HepG2 (cell line): Measurements from ENCODE around the gene PCDHGB2. TPM values are rescaled to one million over a fixed set of nuclear protein-coding genes. Genes with fewer than 3 reads are reported as not detected.

ENCODE experiments used
- ATAC-seq: fragments of 200-7000 bp; cut with Tn5 transposase; 3 replicates; pipeline ENCODE4 v1.9.1; 2020; ENCODE audit warnings: mild to moderate bottlenecking, moderate library complexity
- BruUV-seq: library from RNA; stranded (reverse); fragments of 400-500 nt; replicated peaks from 2 replicates; lab custom pipeline; 2021; lab: Mats Ljungman, UMichigan
- CTCF ChIA-PET: fragments of 300-600 bp; formaldehyde crosslinking; extraction: SDS; loops from one replicate; lab custom pipeline; 2021; ENCODE audit warnings: low total read pairs, inconsistent platforms, low intra/inter-chr PET ratio; lab: Yijun Ruan, JAX
- POLR2A ChIA-PET: fragments of 350-600 bp; sonication (Branson Sonifier 250); formaldehyde crosslinking; loops from one replicate; lab custom pipeline; 2020; ENCODE audit warnings: antibody characterized with exemption, inconsistent platforms; lab: Yijun Ruan, JAX
- DNase-seq: peaks from one replicate; pipeline ENCODE4 v3.0.0-alpha.2; 2015; ENCODE audit warnings: low spot score
- FAIRE-seq: peaks from 3 replicates; lab custom pipeline; 2011; peaks lifted over from hg19 to GRCh38; lab: Jason Lieb, UNC
- H2AFZ ChIP-seq: one replicate; pipeline ENCODE4 v1.6.1; 2011; ENCODE audit warnings: low read length, inconsistent platforms
- H3K27ac ChIP-seq: fragments of 300-600 bp; 3 replicates; pipeline ENCODE4 v1.8.0; 2011; ENCODE audit warnings: mixed run types, mild to moderate bottlenecking, mixed read lengths, low read length, inconsistent platforms; ENCODE audit not compliant: insufficient read depth; ENCODE audit errors: extremely low read length
- H3K27me3 ChIP-seq, 2 experiments: fragments of 200-600 bp in 1 of 2; 2 replicates in 1 of 2; 3 replicates in 1 of 2; pipeline versions ENCODE4 v1.6.0 to v1.8.0; 2011; ENCODE audit warnings: low read length in 2 of 2, mild to moderate bottlenecking in 2 of 2, moderate library complexity in 2 of 2, inconsistent platforms in 1 of 2; ENCODE audit not compliant: insufficient read depth in 2 of 2, control insufficient read depth in 1 of 2
- H3K36me3 ChIP-seq, 2 experiments: fragments of 200-600 bp in 1 of 2; replicated peaks in 1 of 2; 2 replicates in 1 of 2; 3 replicates in 1 of 2; pipeline versions ENCODE4 v1.5.1 to v1.8.0; 2011; ENCODE audit warnings: low read length in 2 of 2, inconsistent platforms in 1 of 2; ENCODE audit not compliant: insufficient read depth in 2 of 2, control insufficient read depth in 1 of 2
- H3K4me1 ChIP-seq: 2 replicates; pipeline ENCODE4 v1.5.1; 2012; ENCODE audit warnings: low read length, inconsistent platforms; ENCODE audit not compliant: insufficient read depth
- H3K4me2 ChIP-seq: 2 replicates; pipeline ENCODE4 v1.6.0; 2011; ENCODE audit warnings: low read depth, low read length, inconsistent platforms
- H3K4me3 ChIP-seq, 3 experiments: fragments of 200-600 bp in 1 of 3; sonication (generic), shearing (Covaris generic) in 1 of 3; replicated peaks in 1 of 3; 2 replicates each; pipeline ENCODE4 v1.5.1; 2011 to 2016; ENCODE audit warnings: low read length in 3 of 3, inconsistent platforms in 2 of 3, low read depth in 2 of 3, mild to moderate bottlenecking in 2 of 3, control low read depth in 1 of 3, mixed read lengths in 1 of 3; ENCODE audit not compliant: insufficient read depth in 1 of 3
- H3K79me2 ChIP-seq: one replicate; pipeline ENCODE4 v1.6.1; 2011; ENCODE audit warnings: low read length, inconsistent platforms; ENCODE audit not compliant: insufficient read depth
- H3K9ac ChIP-seq: 2 replicates; pipeline ENCODE4 v1.6.0; 2011; ENCODE audit warnings: mild to moderate bottlenecking, low read depth, low read length, inconsistent platforms; ENCODE audit not compliant: insufficient read depth
- H3K9me3 ChIP-seq: 2 replicates; pipeline ENCODE4 v1.5.1; 2012; ENCODE audit warnings: mild to moderate bottlenecking, low read length
- H4K20me1 ChIP-seq: 2 replicates; pipeline ENCODE4 v1.6.0; 2011; ENCODE audit warnings: inconsistent platforms, mild to moderate bottlenecking, low read length, moderate library complexity; ENCODE audit not compliant: insufficient read depth
- FOXJ3 ChIP-seq: sonication (generic); formaldehyde crosslinking; IDR thresholded peaks from 2 replicates; pipeline ENCODE4 v1.4.0; 2020; ENCODE audit warnings: missing genetic modification reagents, mild to moderate bottlenecking, borderline replicate concordance
- GFI1 ChIP-seq: sonication (generic); formaldehyde crosslinking; IDR thresholded peaks from 2 replicates; pipeline ENCODE4 v1.5.0; 2020; ENCODE audit warnings: missing genetic modification reagents, mild to moderate bottlenecking, borderline replicate concordance
- MED1 ChIP-seq: sonication (generic); formaldehyde crosslinking; IDR thresholded peaks from 2 replicates; pipeline ENCODE4 v1.4.0; 2020; ENCODE audit warnings: missing genetic modification reagents
- NFE2L1 ChIP-seq: sonication (generic); formaldehyde crosslinking; IDR thresholded peaks from 2 replicates; pipeline ENCODE4 v1.4.0; 2020; ENCODE audit warnings: missing genetic modification reagents, mild to moderate bottlenecking, borderline replicate concordance
- NFKBIZ ChIP-seq: IDR thresholded peaks from 2 replicates; pipeline ENCODE4 v1.6.1; 2018; ENCODE audit warnings: missing genetic modification reagents, missing compliant biosample characterization
- PHF20 ChIP-seq: sonication (generic); formaldehyde crosslinking; IDR thresholded peaks from 2 replicates; pipeline ENCODE4 v1.5.0; 2020; ENCODE audit warnings: mild to moderate bottlenecking, missing genetic modification reagents
- PRDM4 ChIP-seq: sonication (generic); formaldehyde crosslinking; IDR thresholded peaks from 2 replicates; pipeline ENCODE4 v1.9.0; 2021; ENCODE audit warnings: missing genetic modification reagents, borderline replicate concordance
- RARG ChIP-seq: sonication (generic); formaldehyde crosslinking; IDR thresholded peaks from 2 replicates; pipeline ENCODE4 v1.4.0; 2020; ENCODE audit warnings: low read depth, mild to moderate bottlenecking, missing genetic modification reagents
- SRY ChIP-seq: sonication (generic); formaldehyde crosslinking; IDR thresholded peaks from 2 replicates; pipeline ENCODE4 v1.8.0; 2022; ENCODE audit warnings: mild to moderate bottlenecking, missing genetic modification reagents
- ZFX ChIP-seq: sonication (generic); formaldehyde crosslinking; IDR thresholded peaks from 2 replicates; pipeline ENCODE4 v1.4.0; 2020; ENCODE audit warnings: mild to moderate bottlenecking, low read depth, missing genetic modification reagents, moderate library complexity
- WGBS: methylation state at CpG from one replicate; pipeline ENCODE4 v1.1.6; 2017; ENCODE audit warnings: low lambda C conversion rate; 5-methylcytosine and 5-hydroxymethylcytosine counted together
- in situ Hi-C: cut with HindIII; loops from 2 replicates; pipeline ENCODE4 v1.10.0; 2017; ENCODE audit warnings: low pct_unique_long_range_greater_than_20kb; ENCODE audit not compliant: extremely low pct_ligation_motif_present
- intact Hi-C: fragments of 100-400 bp; cut with micrococcal nuclease; formaldehyde crosslinking; loops from one replicate; pipeline ENCODE4 v1.10.0; 2022; ENCODE audit not compliant: unreplicated experiment
- polyA plus RNA-seq, 8 experiments: library from polyadenylated mRNA; depleted of rRNA in 3 of 8; stranded (reverse) in 7 of 8; unstranded in 1 of 8; fragments of >200 nt; fragmentation: Illumina TruSeq in 4 of 8; extraction: Trizol in 4 of 8; gene quantifications; 2 replicates each; pipeline versions ENCODE4 v1.2.1 to v1.2.3, GENCODE V29; 2011 to 2016; ENCODE audit warnings: low read depth in 4 of 8, missing spikeins in 1 of 8, mixed read lengths in 1 of 8; ENCODE audit not compliant: insufficient read depth in 1 of 8
- total RNA-seq, 5 experiments: library from RNA; depleted of rRNA; stranded (reverse); fragments of >200 nt; fragmentation: Illumina TruSeq; extraction: Trizol; gene quantifications; 2 replicates each; pipeline ENCODE4 v1.2.3, GENCODE V29; 2016; ENCODE audit warnings: low read depth in 1 of 5
- TF ChIP-seq, protein P1 (sequence below): sonication (generic); formaldehyde crosslinking; IDR thresholded peaks from 2 replicates; pipeline ENCODE4 v1.8.0; 2022; ENCODE audit warnings: mild to moderate bottlenecking, missing genetic modification reagents
- TF ChIP-seq, protein P2 (sequence below): sonication (generic); formaldehyde crosslinking; IDR thresholded peaks from 2 replicates; pipeline ENCODE4 v1.5.0; 2020; ENCODE audit warnings: missing genetic modification reagents
- TF ChIP-seq, protein P3 (sequence below): IDR thresholded peaks from 2 replicates; pipeline ENCODE4 v1.6.1; 2016; ENCODE audit warnings: missing genetic modification reagents, missing compliant biosample characterization

The PCDHGB2 gene
- total and polyA plus RNA-seq, 2 of the 13 experiments (the other 11 are each of a cell fraction or from before 2014, with no cell fraction given): 0.64 to 0.82 TPM

- no peak overlapping the region for H3K27ac ChIP-seq
- no peaks in the 10 kb centered on the region for H4K20me1 ChIP-seq
- in situ Hi-C loops (no loop called here), intact Hi-C loops (no loop called here)
- 79% methylated on average over 10 of the region's 15 CpGs for WGBS
- FAIRE-seq (no peak), DNase-seq (no peak), ATAC-seq (no peak)
- POLR2A ChIA-PET: no interaction called here
- H3K4me2 ChIP-seq: no peak overlapping the region
- no peaks in the 10 kb centered on the region for H3K4me1 ChIP-seq
- H3K9ac ChIP-seq: no peak overlapping the region
- no peaks in the 10 kb centered on the region for H3K79me2 ChIP-seq
- CTCF ChIA-PET: no interaction called here
- H3K27me3 ChIP-seq: no peaks in the 10 kb centered on the region
- BruUV-seq: no TSS peak
- H3K36me3 ChIP-seq: no peaks in the 10 kb centered on the region
- H3K4me3 ChIP-seq: no peak overlapping the region
- no peak overlapping the region for H2AFZ ChIP-seq
- no peak for TF ChIP-seq NFE2L1
- TF ChIP-seq, protein P1, sequence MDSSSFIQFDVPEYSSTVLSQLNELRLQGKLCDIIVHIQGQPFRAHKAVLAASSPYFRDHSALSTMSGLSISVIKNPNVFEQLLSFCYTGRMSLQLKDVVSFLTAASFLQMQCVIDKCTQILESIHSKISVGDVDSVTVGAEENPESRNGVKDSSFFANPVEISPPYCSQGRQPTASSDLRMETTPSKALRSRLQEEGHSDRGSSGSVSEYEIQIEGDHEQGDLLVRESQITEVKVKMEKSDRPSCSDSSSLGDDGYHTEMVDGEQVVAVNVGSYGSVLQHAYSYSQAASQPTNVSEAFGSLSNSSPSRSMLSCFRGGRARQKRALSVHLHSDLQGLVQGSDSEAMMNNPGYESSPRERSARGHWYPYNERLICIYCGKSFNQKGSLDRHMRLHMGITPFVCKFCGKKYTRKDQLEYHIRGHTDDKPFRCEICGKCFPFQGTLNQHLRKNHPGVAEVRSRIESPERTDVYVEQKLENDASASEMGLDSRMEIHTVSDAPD (CRISPR knock-in tag): no peak
- TF ChIP-seq, protein P2, sequence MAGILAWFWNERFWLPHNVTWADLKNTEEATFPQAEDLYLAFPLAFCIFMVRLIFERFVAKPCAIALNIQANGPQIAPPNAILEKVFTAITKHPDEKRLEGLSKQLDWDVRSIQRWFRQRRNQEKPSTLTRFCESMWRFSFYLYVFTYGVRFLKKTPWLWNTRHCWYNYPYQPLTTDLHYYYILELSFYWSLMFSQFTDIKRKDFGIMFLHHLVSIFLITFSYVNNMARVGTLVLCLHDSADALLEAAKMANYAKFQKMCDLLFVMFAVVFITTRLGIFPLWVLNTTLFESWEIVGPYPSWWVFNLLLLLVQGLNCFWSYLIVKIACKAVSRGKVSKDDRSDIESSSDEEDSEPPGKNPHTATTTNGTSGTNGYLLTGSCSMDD: no peak
- H3K9me3 ChIP-seq: peaks cover 34% of the 10 kb centered on the region
These were observed 38.8 kb downstream of the PCDHGB2 start for GRCh38 chr5:141398608-141399007.

- ChIA-PET CTCF (no interaction called here), POLR2A (no interaction called here)
- WGBS: 89% methylated on average over 54 of the region's 61 CpGs
- FAIRE-seq (no peak), DNase-seq (no peak), ATAC-seq (no peak)
- H4K20me1 ChIP-seq: no peaks in the 10 kb centered on the region
- no peaks in the 10 kb centered on the region for H3K4me1 ChIP-seq
- H3K4me3 ChIP-seq: no peak overlapping the region
- intact Hi-C loops: no loop called here
- no peaks in the 10 kb centered on the region; a peak in 1 of 5 replicates for H3K27me3 ChIP-seq
- peaks cover 27% of the 10 kb centered on the region; the same call in 1 of the 2 replicates for H3K9me3 ChIP-seq
- no peaks in the 10 kb centered on the region for H3K36me3 ChIP-seq
- no peak overlapping the region for H3K9ac ChIP-seq
- no TSS peak for BruUV-seq
- H3K79me2 ChIP-seq: no peaks in the 10 kb centered on the region
- in situ Hi-C loops: no loop called here
- no peak overlapping the region for H3K27ac ChIP-seq
- H3K4me2 ChIP-seq: no peak overlapping the region
- no peak overlapping the region for H2AFZ ChIP-seq
- TF ChIP-seq, protein P3, sequence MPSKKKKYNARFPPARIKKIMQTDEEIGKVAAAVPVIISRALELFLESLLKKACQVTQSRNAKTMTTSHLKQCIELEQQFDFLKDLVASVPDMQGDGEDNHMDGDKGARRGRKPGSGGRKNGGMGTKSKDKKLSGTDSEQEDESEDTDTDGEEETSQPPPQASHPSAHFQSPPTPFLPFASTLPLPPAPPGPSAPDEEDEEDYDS (CRISPR knock-in tag): no peak
- TF ChIP-seq PRDM4: no peak
- TF ChIP-seq NFKBIZ (CRISPR knock-in tag): no peak
- no peak for TF ChIP-seq PHF20
- no peak for TF ChIP-seq MED1 (CRISPR knock-in tag)
- TF ChIP-seq RARG: no peak
- TF ChIP-seq SRY: no peak
- no peak for TF ChIP-seq FOXJ3 (CRISPR knock-in tag)
- TF ChIP-seq GFI1: no peak
- no peak for TF ChIP-seq ZFX (CRISPR knock-in tag)
These were observed 39.9 kb downstream of the PCDHGB2 start for GRCh38 chr5:141399555-141400258.
